Smooth muscle cell (in vitro differentiated cells): ENCODE measurements around the gene ABCG5. TPM values are rescaled to one million over a fixed set of nuclear protein-coding genes. Genes with fewer than 3 reads are reported as not detected.

Experiments used
- DNase-seq: peaks from one replicate; lab custom pipeline; 2025; ENCODE audit not compliant: unreplicated experiment; lab: John Stamatoyannopoulos, UW
- H2AFZ ChIP-seq: fragments of 200-600 bp; sonication (generic); 2 replicates; pipeline ENCODE4 v1.6.0; 2016; ENCODE audit warnings: antibody characterized with exemption, low read depth, mild to moderate bottlenecking
- H3F3A ChIP-seq: fragments of 200-600 bp; sonication (generic); 2 replicates; pipeline ENCODE4 v1.6.0; 2017; ENCODE audit warnings: antibody characterized with exemption, low read depth
- H3K27ac ChIP-seq: fragments of 200-600 bp; sonication (generic); 2 replicates; pipeline ENCODE4 v1.5.1; 2016; ENCODE audit warnings: low read depth, mild to moderate bottlenecking
- H3K27me3 ChIP-seq: fragments of 200-600 bp; sonication (generic); 2 replicates; pipeline ENCODE4 v1.6.1; 2016; ENCODE audit warnings: low read depth, mild to moderate bottlenecking
- H3K36me3 ChIP-seq: fragments of 200-600 bp; sonication (generic); 2 replicates; pipeline ENCODE4 v1.5.1; 2016; ENCODE audit warnings: low read depth
- H3K4me1 ChIP-seq: fragments of 200-600 bp; sonication (generic); 2 replicates; pipeline ENCODE4 v1.5.1; 2016; ENCODE audit warnings: low read depth
- H3K4me2 ChIP-seq: fragments of 200-600 bp; sonication (generic); 2 replicates; pipeline ENCODE4 v1.6.0; 2016; ENCODE audit warnings: mild to moderate bottlenecking
- H3K4me3 ChIP-seq: fragments of 200-600 bp; sonication (generic); 2 replicates; pipeline ENCODE4 v1.5.1; 2016; ENCODE audit warnings: mild to moderate bottlenecking
- H3K79me2 ChIP-seq: fragments of 200-600 bp; sonication (generic); 2 replicates; pipeline ENCODE4 v1.6.0; 2016; ENCODE audit warnings: low read depth, mild to moderate bottlenecking
- H3K9ac ChIP-seq: fragments of 200-600 bp; sonication (generic); 2 replicates; pipeline ENCODE4 v1.6.0; 2016; ENCODE audit warnings: low read depth
- H3K9me3 ChIP-seq: fragments of 200-600 bp; sonication (generic); replicated peaks from 2 replicates; pipeline ENCODE4 v1.5.1; 2016; ENCODE audit warnings: low read depth
- H4K20me1 ChIP-seq: fragments of 200-600 bp; sonication (generic); 2 replicates; pipeline ENCODE4 v1.6.0; 2016; ENCODE audit warnings: low read depth
- CTCF ChIP-seq: fragments of 200-600 bp; sonication (generic); IDR thresholded peaks from 2 replicates; pipeline ENCODE4 v1.5.1; 2017; ENCODE audit warnings: borderline replicate concordance, mild to moderate bottlenecking, antibody characterized with exemption; ENCODE audit not compliant: insufficient read depth, poor library complexity, severe bottlenecking
- WGBS: methylation state at CpG from one replicate; pipeline ENCODE4 v1.1.7; 2016; ENCODE audit warnings: low lambda C conversion rate; 5-methylcytosine and 5-hydroxymethylcytosine counted together
- polyA plus RNA-seq: library from polyadenylated mRNA; unstranded; fragments of >200 nt; fragmentation: Nextera tagmentation; extraction: Ambion mirVana; gene quantifications from 2 replicates; pipeline ENCODE4 v1.2.1, GENCODE V29; 2016
- total RNA-seq: library from RNA; depleted of rRNA; stranded (reverse); fragments of >200 nt; gene quantifications from 2 replicates; pipeline ENCODE4 v1.2.3, GENCODE V29; 2014

ABCG5 gene
- not detected in 2 replicates for total RNA-seq
- polyA plus RNA-seq: not detected in 2 replicates

- WGBS: 93% methylated on average over 20 of the region's 20 CpGs
- Histone ChIP-seq H3K36me3 (no peaks in the 10 kb centered on the region), H3K27ac (no peak within 1 kb of the TSS), H3K4me3 (no peak within 1 kb of the TSS), H3K9me3 (no peaks in the 10 kb centered on the region), H3K4me1 (no peaks in the 10 kb centered on the region), H2AFZ (no peak within 1 kb of the TSS), H3K9ac (no peak within 1 kb of the TSS), H4K20me1 (no peaks in the 10 kb centered on the region), H3K27me3 (no peaks in the 10 kb centered on the region), H3K79me2 (no peaks in the 10 kb centered on the region), H3F3A (no peaks in the 10 kb centered on the region), H3K4me2 (no peak within 1 kb of the TSS)
- TF ChIP-seq CTCF: no peak
- no peak for DNase-seq
These were observed at the start of gene ABCG5, which contains the start of gene ABCG8 for GRCh38 chr2:43838560-43839267. TSS of gene ABCG5 (minus strand) at chr2:43838839. CDS start at chr2:43838679, 160 bp downstream. TSS of gene ABCG8 (plus strand) at chr2:43838971. CDS start at chr2:43839054, 83 bp downstream.

GRCh38 chr2:43887176-43887575, 48.5 kb upstream of the ABCG5 start:
- no peaks in the 10 kb centered on the region for H3K9me3 ChIP-seq
- H3K79me2 ChIP-seq: no peaks in the 10 kb centered on the region
- no peak overlapping the region for H3K9ac ChIP-seq
- 97% methylated on average over 7 of the region's 7 CpGs for WGBS
- DNase-seq: no peak
- no peak for TF ChIP-seq CTCF
- no peak overlapping the region for H2AFZ ChIP-seq
- H4K20me1 ChIP-seq: no peaks in the 10 kb centered on the region
- H3K4me2 ChIP-seq: no peak overlapping the region
- H3K36me3 ChIP-seq: peaks cover 5% of the 10 kb centered on the region
- no peak overlapping the region for H3K27ac ChIP-seq
- H3K4me1 ChIP-seq: no peaks in the 10 kb centered on the region
- H3K4me3 ChIP-seq: no peak overlapping the region
- no peaks in the 10 kb centered on the region for H3K27me3 ChIP-seq
- H3F3A ChIP-seq: no peaks in the 10 kb centered on the region

GRCh38 chr2:43885132-43885632, 46.5 kb upstream of the ABCG5 start:
- Histone ChIP-seq H3K27me3 (no peaks in the 10 kb centered on the region), H3K4me3 (no peak overlapping the region), H2AFZ (no peak overlapping the region), H3K4me2 (no peak overlapping the region), H4K20me1 (no peaks in the 10 kb centered on the region), H3K9me3 (no peaks in the 10 kb centered on the region), H3K27ac (no peak overlapping the region), H3F3A (no peaks in the 10 kb centered on the region), H3K36me3 (peaks cover 5% of the 10 kb centered on the region), H3K9ac (no peak overlapping the region), H3K4me1 (no peaks in the 10 kb centered on the region), H3K79me2 (no peaks in the 10 kb centered on the region)
- TF ChIP-seq CTCF: no peak
- no peak for DNase-seq
- 91% methylated on average over 7 of the region's 7 CpGs for WGBS
